Measurements from ENCODE around the gene CRYBG1. TPM values are rescaled to one million over a fixed set of nuclear protein-coding genes. Genes with fewer than 3 reads are reported as not detected.

The CRYBG1 gene
- total and polyA plus RNA-seq, 10 of the 15 experiments (the other 5 are each of a cell fraction or from before 2014, with no cell fraction given), result 6.5 to 57.0 (median 25.2) TPM

DNA sequence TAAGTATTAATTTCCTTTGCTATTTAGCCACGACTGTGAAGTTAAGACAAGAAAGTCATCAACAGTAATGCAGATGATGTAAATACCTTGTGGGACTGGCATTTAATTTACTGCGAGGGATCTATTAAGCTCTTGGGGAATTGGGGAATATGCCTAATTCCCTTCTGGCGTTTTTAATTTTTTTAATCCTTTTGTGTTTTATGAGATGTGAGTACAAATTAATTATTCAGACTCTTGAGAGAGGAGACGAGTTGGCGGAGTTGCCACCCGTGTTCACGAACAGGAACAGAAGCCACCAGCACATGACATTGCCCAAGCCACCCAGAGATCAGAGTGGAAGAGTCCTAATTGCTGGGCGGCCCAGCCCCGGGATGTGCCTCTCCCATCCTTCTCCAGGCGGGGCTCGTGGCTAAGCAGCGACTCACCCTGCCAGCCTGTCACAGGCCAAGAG is 533 bp upstream of the CRYBG1 start:
- BruUV-seq (replicated peaks), result no TSS peak
- RAD21 ChIA-PET (ENCODE audit: unreplicated experiment), result no interaction called here
- no peak overlapping the region for H2AFZ ChIP-seq (ENCODE audit: control insufficient read depth, low read depth, low read length)

More for the DNA sequence above, 533 bp upstream of the CRYBG1 start:
- WGBS (ENCODE audit: insufficient coverage, insufficient replicate concordance, low lambda C conversion rate, missing lambda C conversion rate), result 46% methylated on average over 12 of the region's 12 CpGs
- no peak overlapping the region; the same call in 1 of the 2 replicates for H3K4me3 ChIP-seq
- H4K20me1 ChIP-seq (ENCODE audit: control insufficient read depth, insufficient read depth), result no peaks in the 10 kb centered on the region
- intact Hi-C loops (cut with micrococcal nuclease; ENCODE audit: unreplicated experiment), result no loop called here
- no peak for FAIRE-seq
- H3K27me3 ChIP-seq (replicated peaks in 1 of 2; ENCODE audit: control insufficient read depth in 2 of 2, insufficient read depth in 2 of 2, low read length in 1 of 2), result peaks cover 4 to 13% of the 10 kb centered on the region in 2 experiments
- POLR2A ChIA-PET, result no interaction called here
- no peak for DNase-seq (ENCODE audit: low read depth, low spot score)
- H3K79me2 ChIP-seq (ENCODE audit: control insufficient read depth, insufficient read depth, low read length), result no peaks in the 10 kb centered on the region
- H3K4me1 ChIP-seq (ENCODE audit: control insufficient read depth, insufficient read depth, low read length), result 0 out of 2 replicates have a peak, but pooled peaks cover 3% of the 10 kb centered on the region
- TF ChIP-seq EGR1 (IDR thresholded peaks at IDR 0.05; ENCODE audit: borderline replicate concordance in 1 of 2, low read depth in 2 of 2, low read length in 2 of 2) (no peak), NR2F1 (conservative IDR thresholded peaks at IDR 0.05) (no peak), ASH2L (IDR thresholded peaks at IDR 0.05; ENCODE audit: borderline replicate concordance, low read depth) (no peak), NFYB (IDR thresholded peaks at IDR 0.05; ENCODE audit: insufficient read depth, low read depth, low read length) (no peak), TCF12 (IDR thresholded peaks at IDR 0.05; ENCODE audit: low read depth, low read length) (no peak), CREB1 (IDR thresholded peaks at IDR 0.05; ENCODE audit: low read depth) (no peak), SP1 (IDR thresholded peaks at IDR 0.05; ENCODE audit: low read depth, low read length) (no peak), SIX5 (IDR thresholded peaks at IDR 0.05; ENCODE audit: low read depth, low read length, severe bottlenecking) (no peak)
- TF ChIP-seq, protein P1, sequence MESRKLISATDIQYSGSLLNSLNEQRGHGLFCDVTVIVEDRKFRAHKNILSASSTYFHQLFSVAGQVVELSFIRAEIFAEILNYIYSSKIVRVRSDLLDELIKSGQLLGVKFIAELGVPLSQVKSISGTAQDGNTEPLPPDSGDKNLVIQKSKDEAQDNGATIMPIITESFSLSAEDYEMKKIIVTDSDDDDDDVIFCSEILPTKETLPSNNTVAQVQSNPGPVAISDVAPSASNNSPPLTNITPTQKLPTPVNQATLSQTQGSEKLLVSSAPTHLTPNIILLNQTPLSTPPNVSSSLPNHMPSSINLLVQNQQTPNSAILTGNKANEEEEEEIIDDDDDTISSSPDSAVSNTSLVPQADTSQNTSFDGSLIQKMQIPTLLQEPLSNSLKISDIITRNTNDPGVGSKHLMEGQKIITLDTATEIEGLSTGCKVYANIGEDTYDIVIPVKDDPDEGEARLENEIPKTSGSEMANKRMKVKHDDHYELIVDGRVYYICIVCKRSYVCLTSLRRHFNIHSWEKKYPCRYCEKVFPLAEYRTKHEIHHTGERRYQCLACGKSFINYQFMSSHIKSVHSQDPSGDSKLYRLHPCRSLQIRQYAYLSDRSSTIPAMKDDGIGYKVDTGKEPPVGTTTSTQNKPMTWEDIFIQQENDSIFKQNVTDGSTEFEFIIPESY (IDR thresholded peaks at IDR 0.05), result no peak
- SMC1A ChIA-PET (ENCODE audit: uncharacterized antibody, unreplicated experiment), result no interaction called here
- no peaks in the 10 kb centered on the region for H3K36me3 ChIP-seq (ENCODE audit: control insufficient read depth in 2 of 2, insufficient read depth in 2 of 2, low read length in 1 of 2)
- H3K4me2 ChIP-seq (ENCODE audit: control insufficient read depth, insufficient read depth), result peak overlapping the region; percentile 75; the same call in 1 of the 2 replicates
- in situ Hi-C loops (cut with MboI), result no loop called here
- H3K9ac ChIP-seq (ENCODE audit: control insufficient read depth, insufficient read depth, low read length), result no peak overlapping the region
- CTCF ChIA-PET, result interaction anchor here (0.9 to 1.0 kb wide), 2 partner anchors 9 to 23 kb away, joined by 3 to 5 read pairs; no protein-coding TSS in a partner anchor
- no peak overlapping the region for H3K27ac ChIP-seq (ENCODE audit: control insufficient read depth, insufficient read depth)
- no peaks in the 10 kb centered on the region for H3K9me3 ChIP-seq (replicated peaks; ENCODE audit: control insufficient read depth, insufficient read depth, low read length)
- ATAC-seq, result peak; percentile 53; the same call in 1 of the 3 replicates
